ENCODE data around the gene STK39. TPM values are rescaled to one million over a fixed set of nuclear protein-coding genes. Genes with fewer than 3 reads are reported as not detected.

STK39 gene
- total RNA-seq, 4 donors from 2014 or later, result 17.4 to 27.6 (median 20.6) TPM

- Histone ChIP-seq H3K27ac (no peak overlapping the region), H3K27me3 (no peaks in the 10 kb centered on the region), H3K36me3 (no peaks in the 10 kb centered on the region), H3K4me3 (no peak overlapping the region), H3K9me3 (peaks cover 0 to 3% (median 0%) of the 10 kb centered on the region in 3 donors), H3K4me1 (peaks cover 0 to 10% (median 0%) of the 10 kb centered on the region in 3 donors)
- intact Hi-C loops (cut with DNase I), result no loop called here
- 89 to 94% methylated on average over 1 of the region's 1 CpG for WGBS, 2 donors
- no peak for TF ChIP-seq POLR2A (IDR thresholded peaks at IDR 0.05)
- TF ChIP-seq CTCF (IDR thresholded peaks at IDR 0.05), result no peak
- DNase-seq, result no peak
Observed at GRCh38 chr2:167972020-167972419, 275.4 kb downstream of the STK39 start.

GRCh38 chr2:167966937-167967913, 280.2 kb downstream of the STK39 start:
- Histone ChIP-seq H3K27me3 (no peaks in the 10 kb centered on the region), H3K4me1 (peaks cover 0 to 14% (median 0%) of the 10 kb centered on the region in 3 donors), H3K36me3 (peaks cover 0 to 18% (median 0%) of the 10 kb centered on the region in 3 donors), H3K4me3 (no peak overlapping the region), H3K9me3 (no peaks in the 10 kb centered on the region), H3K27ac (no peak overlapping the region)
- intact Hi-C loops (cut with DNase I), result no loop called here
- DNase-seq, result no peak
- TF ChIP-seq CTCF (IDR thresholded peaks at IDR 0.05) (no peak), POLR2A (IDR thresholded peaks at IDR 0.05) (no peak)
- WGBS, 2 donors, result 41 to 57% methylated on average over 9 of the region's 9 CpGs

GRCh38 chr2:167965907-167966761, 281.3 kb downstream of the STK39 start:
- H3K9me3 ChIP-seq, result no peaks in the 10 kb centered on the region
- TF ChIP-seq CTCF (IDR thresholded peaks at IDR 0.05), result no peak
- DNase-seq, result no peak

GRCh38 chr2:167964650-167965413, 282.6 kb downstream of the STK39 start:
- Histone ChIP-seq H3K4me1 (peaks cover 0 to 21% (median 0%) of the 10 kb centered on the region in 3 donors), H3K4me3 (no peak overlapping the region), H3K9me3 (no peaks in the 10 kb centered on the region), H3K27me3 (no peaks in the 10 kb centered on the region), H3K36me3 (peaks cover 0 to 18% (median 0%) of the 10 kb centered on the region in 3 donors), H3K27ac (no peak overlapping the region)
- TF ChIP-seq CTCF (IDR thresholded peaks at IDR 0.05) (no peak), POLR2A (IDR thresholded peaks at IDR 0.05) (no peak)
- intact Hi-C loops (cut with DNase I), result no loop called here
- WGBS, 2 donors, result 82 to 86% methylated on average over 5 of the region's 5 CpGs
- no peak for DNase-seq

More at GRCh38 chr2:167965907-167966761, 281.3 kb downstream of the STK39 start:
- Histone ChIP-seq H3K27ac (no peak overlapping the region), H3K27me3 (no peaks in the 10 kb centered on the region), H3K4me3 (no peak overlapping the region), H3K36me3 (peaks cover 0 to 18% (median 0%) of the 10 kb centered on the region in 3 donors), H3K4me1 (peaks cover 0 to 14% (median 0%) of the 10 kb centered on the region in 3 donors)
- WGBS, 2 donors, result 74 to 88% methylated on average over 5 of the region's 5 CpGs
- intact Hi-C loops (cut with DNase I), result no loop called here
